ENCODE results near the gene GAD2. TPM values are rescaled to one million over a fixed set of nuclear protein-coding genes. Genes with fewer than 3 reads are reported as not detected.

Gene GAD2
- total RNA-seq, result not detected
- long read RNA-seq, result 0 reads

- DNase-seq (ENCODE audit: low spot score), result no peak
Measured at GRCh38 chr10:26216585-26217395, at the start of gene GAD2. Gene GAD2 (plus strand): TSS chr10:26216774. CDS start chr10:26216810, 36 bp downstream.

- DNase-seq (ENCODE audit: low spot score), result no peak
Measured at GRCh38 chr10:26169466-26169865, 47.1 kb upstream of the GAD2 start.

- DNase-seq (ENCODE audit: low spot score), result no peak
Measured at GRCh38 chr10:26172131-26172530, 44.4 kb upstream of the GAD2 start.

GRCh38 chr10:26173837-26174236 is 42.7 kb upstream of the GAD2 start:
- no peak for DNase-seq (ENCODE audit: low spot score)

GRCh38 chr10:26177341-26177740 is 39.2 kb upstream of the GAD2 start:
- no peak for DNase-seq (ENCODE audit: low spot score)

- DNase-seq (ENCODE audit: low spot score), result no peak
Measured at GRCh38 chr10:26194275-26194674, 22.3 kb upstream of the GAD2 start.

- DNase-seq (ENCODE audit: low spot score), result no peak
Measured at GRCh38 chr10:26197248-26197647, 19.3 kb upstream of the GAD2 start.

GRCh38 chr10:26198119-26198518 is 18.5 kb upstream of the GAD2 start:
- no peak for DNase-seq (ENCODE audit: low spot score)

GRCh38 chr10:26199841-26200240 is 16.7 kb upstream of the GAD2 start:
- DNase-seq (ENCODE audit: low spot score), result no peak

- no peak for DNase-seq (ENCODE audit: low spot score)
Measured at GRCh38 chr10:26205223-26205622, 11.4 kb upstream of the GAD2 start.

- DNase-seq (ENCODE audit: low spot score), result no peak
Measured at GRCh38 chr10:26211781-26212444, 4.7 kb upstream of the GAD2 start.

GRCh38 chr10:26212511-26212910 is 4.1 kb upstream of the GAD2 start:
- DNase-seq (ENCODE audit: low spot score), result no peak

GRCh38 chr10:26213157-26213800 is 3.3 kb upstream of the GAD2 start:
- DNase-seq (ENCODE audit: low spot score), result no peak

GRCh38 chr10:26214004-26214403 is 2.6 kb upstream of the GAD2 start:
- no peak for DNase-seq (ENCODE audit: low spot score)

- DNase-seq (ENCODE audit: low spot score), result no peak
Measured at GRCh38 chr10:26214551-26215395, 1.8 kb upstream of the GAD2 start.

- no peak for DNase-seq (ENCODE audit: low spot score)
Measured at GRCh38 chr10:26215396-26215934, 1.1 kb upstream of the GAD2 start.

GRCh38 chr10:26215935-26216584 is 514 bp upstream of the GAD2 start:
- no peak for DNase-seq (ENCODE audit: low spot score)

- DNase-seq (ENCODE audit: low spot score), result no peak
Measured at GRCh38 chr10:26217396-26218086, 967 bp downstream of the GAD2 start.

GRCh38 chr10:26219676-26220075 is 3.1 kb downstream of the GAD2 start:
- no peak for DNase-seq (ENCODE audit: low spot score)

GRCh38 chr10:26220901-26221300 is 4.3 kb downstream of the GAD2 start:
- no peak for DNase-seq (ENCODE audit: low spot score)
